Subcutaneous adipose tissue (tissue), 4 donors: ENCODE measurements around the gene EHMT2. TPM values are rescaled to one million over a fixed set of nuclear protein-coding genes. Genes with fewer than 3 reads are reported as not detected.

ENCODE experiments used
- CTCF ChIP-seq: fragments of 450-650 bp; IDR thresholded peaks from one replicate; pipeline ENCODE4 v1.5.1; 2016; ENCODE audit warnings: low read depth, mild to moderate bottlenecking, control low read depth, antibody characterized with exemption, moderate library complexity
- total RNA-seq, 4 donors: library from RNA; depleted of rRNA; stranded (reverse); fragments of >200 nt; gene quantifications; one replicate each; pipeline ENCODE4 v1.1.0, GENCODE V29; 2016

Gene EHMT2
- total RNA-seq, result 10 to 100 TPM in 3 of 4 donors, 1 to 10 TPM in 1; 9.5 to 33.3 (median 23.3) TPM

GRCh38 chr6:31897612-31898382 is at the start of gene EHMT2:
Gene EHMT2, minus strand, starts transcription at chr6:31897698. Its CDS starts 21 bp downstream, at chr6:31897677.
- TF ChIP-seq CTCF, result no peak

- TF ChIP-seq CTCF, result no peak
Observed at GRCh38 chr6:31947070-31947675, 49.7 kb upstream of the EHMT2 start.

GRCh38 chr6:31946370-31946885 is 48.9 kb upstream of the EHMT2 start:
- TF ChIP-seq CTCF, result no peak

- no peak for TF ChIP-seq CTCF
Observed at GRCh38 chr6:31945507-31946369, 48.2 kb upstream of the EHMT2 start, which contains the start of gene CFB. Gene CFB, plus strand, starts transcription at chr6:31946095. Its CDS starts 127 bp downstream, at chr6:31946222.

GRCh38 chr6:31945154-31945506 is 47.6 kb upstream of the EHMT2 start:
- no peak for TF ChIP-seq CTCF

GRCh38 chr6:31943742-31944141 is 46.2 kb upstream of the EHMT2 start:
- no peak for TF ChIP-seq CTCF
